Measurements from ENCODE around the gene RSPO3.

- TF ChIP-seq CTCF (conservative IDR thresholded peaks at IDR 0.05 in 1 of 2, IDR thresholded peaks at IDR 0.05 in 1 of 2; ENCODE audit: low read depth in 1 of 2, low read length in 2 of 2) = no peak
- no peak for TF ChIP-seq EZH2 (IDR thresholded peaks at IDR 0.05; ENCODE audit: low read length, missing control alignments)
Observed at GRCh38 chr6:127092466-127092865, 26.0 kb upstream of the RSPO3 start.
